GM23248 (cell line): Measurements from ENCODE around the gene ERC2.

Source experiments
- EZH2 ChIP-seq: fragments of 200-600 bp; sonication (generic); IDR thresholded peaks from 2 replicates; pipeline ENCODE4 v1.6.1; 2018; ENCODE audit warnings: antibody characterized with exemption, mild to moderate bottlenecking; ENCODE audit not compliant: insufficient read depth, poor library complexity, severe bottlenecking
- EZH2phosphoT487 ChIP-seq: fragments of 200-600 bp; sonication (generic); IDR thresholded peaks from 2 replicates; pipeline ENCODE4 v1.6.1; 2018; ENCODE audit warnings: antibody characterized with exemption, moderate library complexity, mild to moderate bottlenecking, low read depth; ENCODE audit not compliant: insufficient read depth

DNA sequence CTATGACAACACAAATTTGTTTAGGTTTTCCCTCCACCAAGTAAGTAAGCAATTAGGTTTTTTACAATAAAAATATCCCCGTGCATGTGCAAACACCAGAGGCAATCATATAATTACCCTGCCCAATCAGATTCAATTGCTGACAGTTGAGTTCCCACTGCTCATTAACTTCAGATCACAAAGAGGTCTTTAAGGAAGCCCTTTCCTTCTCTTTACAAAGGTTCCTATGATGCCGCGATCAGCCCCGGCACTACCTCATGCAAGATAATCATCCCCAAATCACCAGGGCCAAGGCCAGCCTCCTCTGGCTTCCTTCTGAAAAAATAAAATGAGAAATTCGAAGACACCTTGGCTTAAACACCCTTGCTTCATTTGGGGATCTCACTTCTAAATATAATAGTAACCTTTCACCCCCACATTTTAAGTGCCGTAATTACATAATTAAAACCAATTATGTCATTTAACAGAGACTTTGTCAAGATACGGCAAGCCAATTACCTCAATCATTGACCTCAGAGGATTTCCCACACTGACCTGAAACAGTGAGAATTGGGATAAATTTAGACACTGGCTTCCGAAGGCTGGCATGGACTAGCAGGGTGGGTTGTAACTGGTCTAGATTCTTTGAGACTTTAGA, 859.8 kb downstream of the ERC2 start:
- TF ChIP-seq EZH2 (no peak), EZH2phosphoT487 (no peak)
